ENCODE results near the gene FBXL16.

The FBXL16 gene

DNA sequence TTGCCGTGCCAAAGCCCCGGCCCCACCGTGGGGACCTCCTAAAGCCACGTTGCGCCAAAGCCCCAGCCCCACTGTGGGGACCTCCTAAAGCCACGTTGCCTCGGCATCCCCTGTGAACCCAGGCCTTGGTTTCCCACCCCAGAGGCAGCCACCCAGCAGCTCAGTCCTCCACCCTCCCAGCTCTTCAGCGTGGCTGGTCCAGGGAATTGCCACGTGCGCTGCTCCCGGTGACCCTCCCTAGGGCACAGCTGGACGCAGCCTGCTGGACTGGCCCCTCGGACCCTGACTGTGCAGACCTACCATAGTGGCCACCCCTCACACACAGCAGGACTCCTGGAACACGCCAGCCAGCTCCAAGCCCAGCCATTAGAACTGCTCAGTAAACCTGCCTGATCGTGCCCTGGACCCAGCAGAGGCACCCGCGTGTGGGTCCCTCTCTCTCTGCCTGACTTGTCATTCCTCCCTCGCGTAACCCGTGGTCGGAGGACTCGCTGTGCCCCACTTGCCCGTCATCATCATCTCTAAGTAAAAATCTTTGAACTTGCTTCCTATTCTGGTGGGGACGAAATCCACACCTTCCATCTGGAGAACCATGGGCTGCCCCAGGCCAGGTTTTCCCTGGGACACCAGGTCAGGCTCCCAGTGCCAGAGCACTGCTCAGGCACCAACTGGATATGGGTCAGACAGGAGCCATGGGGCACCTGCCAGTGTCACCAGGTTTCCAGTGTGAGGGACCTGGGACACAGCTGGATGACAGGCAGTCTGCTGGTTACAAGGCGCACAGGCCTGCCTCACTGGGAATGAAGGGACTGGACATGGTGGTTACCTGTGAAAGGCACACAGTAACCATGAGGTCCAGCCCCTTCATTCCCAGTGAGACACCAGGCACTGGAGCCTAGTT lies 29.6 kb upstream of the FBXL16 start:
- no peak for DNase-seq

DNA sequence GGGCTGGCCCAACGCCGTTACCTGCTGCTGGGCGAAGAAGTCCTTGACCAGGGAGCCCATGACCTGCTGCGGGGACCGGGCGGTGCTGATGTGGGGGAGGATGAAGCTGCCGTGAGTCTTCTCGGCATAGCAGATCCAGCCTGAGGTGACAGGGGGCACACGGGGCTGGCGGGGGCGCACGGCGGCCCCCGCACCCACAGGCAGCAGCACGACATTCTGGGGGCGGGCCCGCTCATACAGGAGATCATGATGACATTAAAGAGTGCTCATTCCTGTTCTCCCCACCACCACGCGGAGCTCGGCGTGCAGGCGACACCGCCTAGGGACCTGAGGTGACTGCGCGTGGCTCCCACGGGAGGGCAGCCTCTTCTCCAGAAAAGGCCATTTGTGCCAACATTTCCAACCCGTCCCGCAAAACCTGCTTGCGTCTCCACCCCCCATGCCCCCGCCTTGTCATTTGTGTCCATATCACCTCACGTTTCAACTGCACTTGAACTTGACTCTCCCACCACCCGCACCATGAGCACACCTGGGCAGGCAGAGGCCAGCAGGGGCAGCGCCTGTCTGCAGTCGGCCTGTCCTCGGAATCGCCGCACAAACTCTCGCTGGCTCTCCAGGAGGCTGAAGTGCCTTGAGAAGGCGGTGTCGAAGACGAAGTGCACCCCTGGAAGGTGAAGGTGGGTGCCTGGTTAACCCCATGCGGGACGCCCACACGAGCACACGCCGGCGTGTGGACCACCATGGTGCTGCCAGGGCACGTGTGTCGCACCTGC lies 28.8 kb upstream of the FBXL16 start:
- DNase-seq: no peak

DNA sequence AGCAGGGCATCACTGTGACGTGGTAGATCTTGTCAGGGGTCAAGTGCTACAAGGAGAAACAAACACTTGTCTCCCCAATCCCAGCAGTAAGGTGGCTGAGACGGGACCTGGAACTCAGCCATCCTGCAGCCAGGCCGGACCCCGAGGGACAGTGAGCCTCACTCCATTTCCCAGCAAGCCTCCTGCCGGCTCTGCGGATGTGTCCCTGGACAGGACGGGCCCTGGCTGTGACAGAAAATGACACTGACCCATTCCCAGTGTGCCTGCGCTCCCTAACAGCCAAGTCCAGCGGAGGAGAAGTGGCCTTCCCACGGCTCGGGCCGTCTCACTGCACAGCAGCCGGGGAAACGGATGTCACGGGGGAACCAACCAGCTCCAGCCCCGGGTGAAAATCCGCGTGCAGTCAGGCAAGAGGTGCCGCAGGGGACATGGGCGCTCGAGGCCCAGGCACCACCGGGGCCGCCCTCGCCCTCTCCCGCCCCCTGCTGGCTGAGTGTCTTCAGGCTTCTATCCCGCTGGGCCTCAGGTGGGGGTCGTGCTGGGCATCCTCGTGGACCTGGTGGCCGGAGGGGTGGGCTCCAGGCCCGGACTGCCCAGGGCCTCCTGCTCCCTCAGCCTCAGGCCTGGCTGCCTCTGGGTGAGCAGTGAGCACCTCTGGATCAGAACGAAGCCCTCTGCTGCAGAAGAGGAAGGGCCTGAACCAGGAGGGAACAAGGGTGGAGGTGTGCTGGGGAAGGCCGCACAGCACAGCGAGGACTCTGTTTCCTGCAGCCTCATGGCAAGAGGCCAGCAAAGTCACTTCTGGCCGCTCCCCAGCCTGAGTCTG lies 28.0 kb upstream of the FBXL16 start:
- DNase-seq: no peak

DNA sequence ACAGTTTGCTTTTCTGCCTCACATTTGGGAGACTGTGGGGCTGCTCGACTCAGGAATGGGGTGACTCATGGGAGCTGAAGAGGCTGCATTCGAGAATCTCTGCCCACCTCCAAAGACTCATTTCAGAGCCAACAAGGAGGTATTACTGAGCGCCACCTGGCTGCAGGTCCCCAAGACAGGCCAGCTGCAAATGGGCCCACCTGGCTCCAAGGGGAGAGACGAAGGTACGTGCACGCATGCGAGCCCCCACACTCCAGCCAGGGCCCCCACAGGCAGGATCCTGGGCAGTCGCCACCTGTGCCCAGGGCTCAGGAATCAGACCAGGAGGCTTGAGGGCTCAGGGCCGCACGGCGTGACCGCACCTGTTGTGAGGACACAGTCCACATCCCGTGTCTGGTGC lies 27.3 kb upstream of the FBXL16 start:
- DNase-seq: no peak

DNA sequence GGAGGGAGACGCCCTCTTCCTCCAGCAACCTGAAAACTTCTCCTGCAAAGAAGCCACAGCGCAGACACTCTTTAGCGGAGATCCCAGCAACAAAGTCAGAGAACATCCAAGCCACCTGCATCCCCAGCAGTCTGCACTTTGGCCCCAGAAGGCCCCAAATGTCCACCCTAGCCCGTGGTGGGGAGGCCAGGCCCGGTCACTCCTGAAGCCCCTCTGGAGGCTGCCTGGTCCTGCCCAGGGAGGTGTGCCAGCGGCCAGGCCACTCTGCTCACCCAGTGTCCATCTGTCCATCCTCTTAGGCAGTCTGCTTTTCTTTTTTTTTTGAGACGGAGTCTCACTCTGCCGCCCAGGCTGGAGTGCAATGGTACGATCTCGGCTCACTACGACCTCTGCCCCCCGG lies 26.7 kb upstream of the FBXL16 start:
- no peak for DNase-seq

DNA sequence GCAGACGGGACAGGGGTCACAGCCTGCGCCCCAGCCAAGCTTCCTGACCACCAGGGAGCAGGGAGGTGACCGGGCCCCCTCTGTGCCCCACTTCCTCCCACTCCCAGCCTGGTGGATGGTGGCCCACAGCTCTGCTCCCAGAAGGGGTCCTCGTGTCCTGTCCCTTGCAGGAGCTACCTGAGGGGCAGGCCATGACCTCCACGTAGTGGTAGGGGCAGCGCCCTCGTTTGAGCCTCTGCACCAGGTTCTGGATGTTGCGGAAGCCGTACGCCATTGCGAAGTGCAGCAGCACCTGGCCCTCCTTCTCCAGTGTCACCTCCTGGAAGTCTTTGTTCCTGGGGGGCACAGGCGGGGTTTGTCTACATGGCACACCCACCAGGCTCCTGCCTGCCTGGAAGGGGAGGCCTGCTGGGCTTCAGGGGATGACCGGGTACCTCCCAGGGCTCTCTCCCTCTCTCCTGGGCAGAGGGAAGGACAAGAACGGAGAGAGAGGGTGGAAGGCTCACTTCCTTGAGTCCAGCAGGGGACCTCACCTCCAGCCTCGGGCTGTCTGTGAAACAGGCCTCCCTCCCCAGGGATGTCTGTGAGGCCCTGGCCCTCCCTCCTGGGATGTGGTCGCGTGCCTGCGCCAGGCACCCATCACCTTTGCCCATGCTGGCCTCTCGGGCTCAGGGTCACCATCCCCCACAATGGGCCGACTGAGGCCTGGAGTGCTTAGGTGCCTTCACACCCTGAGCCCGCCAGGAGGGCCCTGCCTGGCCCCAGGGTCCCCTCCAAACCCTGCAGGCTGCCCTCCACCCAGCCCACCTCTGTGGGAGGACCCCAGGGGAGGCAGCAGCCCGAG lies 25.3 kb upstream of the FBXL16 start:
- no peak for DNase-seq

DNA sequence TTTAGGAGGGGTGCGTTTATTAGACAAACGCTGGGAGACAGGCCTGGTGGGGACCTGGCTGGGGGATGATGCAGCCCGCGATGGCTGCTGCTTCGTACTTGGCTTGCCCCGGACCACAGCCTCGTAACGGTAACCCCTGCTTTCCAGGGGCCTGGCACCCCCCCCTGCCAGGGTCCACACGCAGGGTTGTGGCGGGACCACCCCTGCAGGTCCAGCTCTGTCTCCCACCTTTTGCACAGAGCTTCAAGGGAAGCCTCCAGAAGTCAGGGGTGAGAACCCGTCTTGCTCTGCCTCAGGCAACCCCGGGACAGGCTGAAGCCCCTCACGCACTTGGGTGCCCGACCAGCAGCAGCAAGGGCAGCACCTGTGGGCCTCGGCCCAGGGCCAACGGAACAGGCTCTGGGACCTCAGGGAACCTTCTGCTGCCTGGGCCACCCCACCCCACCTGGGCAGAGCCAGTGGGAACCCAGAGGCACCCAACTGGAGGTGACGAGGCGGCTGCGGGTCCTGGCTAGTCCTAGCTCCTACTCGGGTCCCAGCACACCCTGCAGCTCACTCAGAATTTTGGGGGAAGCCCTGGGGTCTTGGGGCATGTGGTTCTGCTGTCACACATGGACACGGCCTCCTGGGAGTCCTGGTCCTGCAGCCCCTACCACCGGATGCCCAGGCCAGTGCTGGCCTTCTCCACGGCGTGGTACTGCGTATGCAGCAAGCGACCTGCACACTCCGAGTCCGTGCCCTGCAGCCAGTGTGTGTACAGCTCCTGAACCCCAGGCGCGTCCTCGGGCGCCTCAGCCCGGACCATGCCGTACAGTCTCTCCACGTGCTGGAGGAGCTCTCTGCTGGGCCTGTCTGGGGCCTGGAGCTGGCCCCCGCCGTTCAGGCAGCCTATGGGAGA lies 24.4 kb upstream of the FBXL16 start:
- no peak for DNase-seq

DNA sequence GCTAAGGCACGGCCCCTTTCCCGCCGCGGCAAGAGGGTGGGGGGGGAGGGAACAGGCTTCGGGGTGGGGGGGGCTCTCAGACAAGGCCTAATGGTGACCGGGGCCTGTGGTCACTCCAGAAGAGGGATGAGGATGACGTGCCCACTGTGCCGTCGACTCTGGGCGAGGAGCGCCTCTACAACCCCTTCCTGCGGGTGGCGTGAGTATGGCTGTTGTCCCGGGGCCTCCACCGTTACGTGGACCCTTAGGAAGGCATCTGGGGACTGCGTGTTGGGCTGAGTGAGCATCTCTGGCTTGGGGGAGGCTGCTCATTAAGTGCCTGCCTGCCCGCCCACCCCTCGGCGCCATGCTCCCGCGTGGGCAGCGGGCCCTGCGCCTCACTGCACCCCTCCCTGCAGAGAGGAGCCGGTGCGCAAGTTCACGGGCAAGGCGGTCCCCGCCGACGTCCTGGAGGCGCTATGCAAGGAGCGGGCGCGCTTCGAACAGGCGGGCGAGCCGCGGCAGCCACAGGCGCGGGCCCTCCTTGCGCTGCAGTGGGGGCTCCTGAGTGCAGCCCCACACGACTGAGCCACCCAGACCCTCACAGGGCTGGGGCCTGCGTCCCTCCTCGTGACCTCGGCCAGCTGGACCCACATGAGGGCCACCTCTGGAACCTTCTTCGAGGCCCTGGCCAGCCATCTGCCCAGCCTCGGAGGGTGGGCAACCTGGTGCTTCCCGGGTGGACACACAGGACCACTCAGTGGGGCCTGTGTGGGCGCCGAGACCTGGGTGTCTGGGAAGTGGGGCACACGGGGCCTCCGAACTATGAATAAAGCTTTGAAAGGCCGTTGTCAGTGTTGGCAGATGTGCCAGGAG lies 23.5 kb upstream of the FBXL16 start:
- no peak for DNase-seq

DNA sequence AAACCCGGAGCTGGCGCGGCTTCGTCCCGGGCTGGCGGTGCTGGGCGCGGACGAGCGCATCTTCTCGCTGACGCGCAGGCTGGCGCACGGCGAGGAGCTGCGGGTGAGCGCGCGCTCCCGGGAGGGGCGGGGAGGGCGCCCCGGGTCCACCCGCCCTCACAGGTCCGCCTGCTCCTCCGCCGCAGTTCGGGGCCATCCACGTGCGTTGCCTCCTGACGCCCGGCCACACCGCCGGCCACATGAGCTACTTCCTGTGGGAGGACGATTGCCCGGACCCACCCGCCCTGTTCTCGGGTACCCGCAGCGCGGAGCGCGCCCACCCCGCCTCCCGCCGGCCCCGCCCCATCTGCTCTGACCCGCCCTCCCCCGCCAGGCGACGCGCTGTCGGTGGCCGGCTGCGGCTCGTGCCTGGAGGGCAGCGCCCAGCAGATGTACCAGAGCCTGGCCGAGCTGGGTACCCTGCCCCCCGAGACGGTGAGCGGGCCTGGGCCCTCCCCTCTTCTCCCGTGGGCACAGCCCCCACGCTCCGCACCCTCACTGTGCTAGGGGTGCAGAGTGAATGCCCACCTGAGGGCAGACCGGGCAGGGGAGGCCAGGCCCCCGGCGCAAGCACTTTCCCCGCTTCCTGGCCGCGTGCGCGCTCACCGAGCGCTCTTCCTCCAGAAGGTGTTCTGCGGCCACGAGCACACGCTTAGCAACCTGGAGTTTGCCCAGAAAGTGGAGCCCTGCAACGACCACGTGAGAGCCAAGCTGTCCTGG lies 22.7 kb upstream of the FBXL16 start:
- peak in 1 of 2 donors; percentile 47 for DNase-seq

DNA sequence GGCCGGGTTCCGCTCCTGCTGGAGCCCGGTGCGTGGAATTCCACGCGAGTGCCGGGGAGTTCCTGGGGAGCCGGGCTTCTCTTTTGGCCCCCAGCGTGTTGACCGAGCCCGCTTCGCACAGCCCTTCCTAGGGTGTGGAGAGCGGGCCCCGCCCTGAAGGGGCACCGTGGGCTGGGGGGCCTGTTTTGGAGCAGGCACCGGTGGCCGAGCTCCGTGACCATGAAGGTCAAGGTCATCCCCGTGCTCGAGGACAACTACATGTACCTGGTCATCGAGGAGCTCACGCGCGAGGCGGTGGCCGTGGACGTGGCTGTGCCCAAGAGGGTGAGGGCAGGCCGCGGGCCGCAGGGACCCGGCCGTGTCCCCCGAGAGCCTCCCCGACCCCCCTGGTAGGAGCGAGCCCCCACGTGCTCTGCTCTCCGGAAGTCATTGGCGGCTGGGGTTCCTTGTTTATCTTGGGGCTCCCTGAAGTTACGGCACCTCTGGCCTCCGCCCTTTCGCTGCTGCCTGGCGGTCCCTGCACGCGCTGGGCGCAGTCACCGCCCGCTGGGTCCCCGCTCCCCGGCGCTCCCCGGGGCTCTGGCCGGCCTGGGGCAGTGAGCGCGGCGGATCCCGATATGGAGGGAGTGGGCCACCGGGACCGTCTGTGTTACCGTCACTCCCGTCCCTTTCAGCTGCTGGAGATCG lies 21.8 kb upstream of the FBXL16 start:
- no peak for DNase-seq

DNA sequence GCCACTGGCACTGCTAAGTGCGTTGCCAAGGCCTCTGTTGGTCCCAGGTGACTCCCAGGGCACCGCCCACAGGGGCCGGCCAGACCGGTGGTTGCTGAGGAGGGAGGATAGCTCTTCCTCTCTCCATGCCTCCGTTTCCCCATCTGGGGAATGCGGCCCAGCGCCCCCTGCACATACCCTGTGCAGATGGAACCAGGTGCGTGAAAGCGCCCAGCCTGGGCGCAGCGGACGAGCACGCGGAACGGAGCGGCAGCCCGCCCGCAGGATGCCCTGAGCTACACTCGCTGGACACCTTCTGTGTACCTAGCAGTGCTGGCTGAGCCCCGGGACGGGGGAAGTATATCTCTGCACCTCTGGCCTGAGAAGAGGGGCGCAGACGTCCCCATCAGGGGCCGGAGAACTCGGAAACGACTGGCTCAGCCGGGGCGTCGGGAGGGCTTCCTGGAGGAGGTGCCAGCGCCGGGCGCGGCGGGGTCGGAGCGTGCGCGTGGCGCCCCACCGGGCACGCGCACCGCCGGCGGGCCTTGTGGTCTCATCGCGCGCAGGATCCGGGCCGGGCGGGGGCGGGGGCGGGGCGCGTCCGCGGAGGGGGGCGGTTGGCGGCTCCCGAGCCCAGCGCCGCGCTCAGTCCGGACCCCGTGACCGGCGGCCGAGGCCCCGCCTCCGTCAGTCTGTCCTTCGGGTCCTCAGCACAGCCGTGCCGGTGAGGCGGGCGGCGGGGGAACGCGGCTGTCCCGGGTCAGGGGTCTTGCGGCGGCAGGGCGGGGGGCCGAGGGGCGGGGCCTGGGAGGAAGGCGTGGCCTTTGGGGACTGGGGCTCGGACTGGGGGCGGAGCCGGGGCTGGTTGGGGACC lies 21.1 kb upstream of the FBXL16 start, which contains the start of the genes CCDC78 and HAGHL:
TSS of gene CCDC78 (minus strand) at position 6 of the 853 bp plus-strand sequence. CDS start 76 bp downstream, outside the sequence.
TSS of gene HAGHL (plus strand) at position 669 of the 853 bp plus-strand sequence. CDS start 404 bp downstream, outside the sequence.
- DNase-seq: peak; percentile 26 to 58

DNA sequence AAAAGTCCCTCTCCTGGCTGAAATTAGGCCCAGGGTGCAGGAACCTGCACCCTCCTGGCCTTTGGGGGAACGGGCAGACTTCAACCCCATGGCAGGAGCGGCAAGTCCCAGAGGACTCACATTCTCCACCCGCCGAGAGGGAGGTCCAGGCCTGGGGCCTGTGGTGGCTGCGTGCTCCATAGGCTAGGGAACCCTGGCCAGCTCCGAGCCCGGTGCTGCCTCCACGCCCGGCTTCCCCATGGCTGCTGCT lies 20.5 kb upstream of the FBXL16 start:
- no peak for DNase-seq

DNA sequence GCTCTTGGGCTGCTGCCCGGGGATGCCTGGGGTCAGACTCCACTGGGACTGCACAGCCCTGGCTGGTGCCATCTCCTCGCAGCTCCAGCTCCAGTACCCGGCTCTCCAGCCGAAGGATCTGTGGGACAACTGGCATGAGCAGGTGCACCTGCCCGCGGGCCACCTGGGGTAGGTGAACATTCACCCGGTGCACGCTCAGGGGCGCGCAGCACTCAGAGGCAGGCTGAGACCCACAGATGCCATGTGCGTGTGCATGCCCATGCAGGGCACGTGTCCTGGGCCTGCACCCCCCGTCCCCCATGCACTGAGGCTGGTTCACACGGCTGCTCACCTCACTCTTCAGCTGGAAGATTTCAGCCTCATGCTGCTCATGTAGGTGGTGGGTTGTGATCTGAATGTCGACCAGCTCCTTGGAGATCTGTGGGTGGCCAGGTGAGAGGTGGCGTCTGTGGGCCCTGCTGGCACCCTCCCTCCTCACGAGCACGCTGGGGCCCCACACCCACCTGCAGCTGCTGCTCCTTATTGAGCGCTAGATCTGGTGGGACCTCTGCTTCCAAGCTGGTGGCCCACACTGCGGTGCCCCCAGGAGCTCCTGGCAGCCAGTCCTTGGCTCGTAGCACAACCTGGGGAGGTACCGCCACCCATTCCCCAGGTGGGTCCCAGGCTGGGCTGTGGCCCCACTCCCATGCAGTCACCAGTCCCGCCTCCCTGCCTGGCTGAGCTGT lies 20.0 kb upstream of the FBXL16 start:
- no peak for DNase-seq

DNA sequence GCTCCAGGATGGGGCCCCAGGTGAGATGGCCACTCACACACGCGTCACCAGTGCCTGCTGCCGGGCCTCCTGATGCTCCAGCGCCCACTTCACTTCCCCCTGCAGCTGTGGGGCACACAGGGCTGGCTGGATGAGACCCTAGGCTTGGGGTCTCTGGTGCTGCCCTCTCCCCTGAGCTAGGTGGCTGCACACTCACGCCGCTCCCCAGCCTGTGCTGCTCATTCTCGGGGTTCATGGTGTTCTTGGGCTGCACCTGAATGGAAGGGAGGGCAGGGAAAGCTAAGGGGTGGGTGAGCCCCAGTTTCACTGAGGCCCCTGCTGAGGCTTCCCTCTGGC lies 19.4 kb upstream of the FBXL16 start:
- no peak for DNase-seq

DNA sequence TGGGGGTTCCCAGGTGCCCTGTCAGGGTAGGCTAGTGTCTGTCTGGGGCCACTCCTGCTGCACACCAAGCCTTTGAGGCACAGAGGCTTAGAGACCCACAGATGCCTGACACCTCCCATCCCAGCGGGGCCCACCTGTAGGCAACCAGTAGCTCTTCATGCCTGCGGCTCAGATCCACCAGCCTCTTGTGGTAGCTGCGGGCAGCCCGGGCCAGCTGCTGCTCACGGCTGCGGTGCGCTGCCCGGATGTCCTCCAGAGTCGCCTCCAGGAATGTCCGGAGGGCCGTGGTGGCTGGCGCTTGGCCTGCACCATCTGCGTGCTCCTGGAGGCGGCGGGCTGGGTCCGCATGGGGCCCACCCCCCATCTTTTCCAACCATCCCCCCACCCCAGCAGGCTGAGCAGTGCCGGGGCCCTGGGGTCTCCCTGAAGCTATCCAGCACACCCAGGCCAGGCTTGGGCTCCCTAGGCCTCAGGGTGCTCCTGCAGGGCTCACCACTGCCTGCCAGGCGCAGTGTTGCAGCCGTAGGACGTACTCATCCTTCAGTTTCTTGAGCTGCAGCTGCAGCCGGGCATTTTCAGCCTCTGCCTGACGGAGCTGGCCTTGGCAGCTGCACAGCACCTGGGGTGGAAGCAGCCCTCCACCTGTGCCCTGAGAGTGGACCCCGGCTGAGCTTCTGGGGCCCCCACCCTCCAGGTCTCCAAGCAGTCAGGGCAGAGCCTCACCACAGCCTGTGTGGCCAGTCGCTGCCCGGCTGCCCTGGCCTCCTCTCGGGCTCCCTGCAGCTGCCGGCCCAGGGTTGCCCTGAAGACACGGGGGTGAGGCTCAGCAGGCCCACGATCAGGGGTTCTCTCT lies 18.8 kb upstream of the FBXL16 start:
- no peak for DNase-seq

DNA sequence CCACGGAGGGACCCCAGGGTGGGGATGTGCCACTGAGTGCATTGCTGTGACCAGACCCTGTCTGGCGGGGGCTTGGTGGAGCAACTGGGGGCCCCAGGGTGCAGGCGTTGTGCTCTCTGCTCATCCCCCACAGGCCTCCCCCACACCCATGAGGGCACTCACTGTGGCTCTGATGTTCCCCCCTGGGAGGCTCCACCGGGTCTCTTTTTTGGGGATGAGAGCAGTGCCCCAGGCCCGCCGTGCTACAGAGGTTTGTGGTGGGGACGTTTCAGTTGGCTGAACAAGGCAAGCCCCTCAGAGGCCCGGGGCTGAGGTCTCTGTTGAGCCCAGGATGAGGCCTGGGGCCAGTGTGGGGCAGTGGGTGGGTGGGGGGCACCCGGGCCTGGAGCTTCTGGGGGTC lies 18.1 kb upstream of the FBXL16 start:
- no peak for DNase-seq

Data from hippocampal formation (tissue), 2 donors.